ENCODE data around the gene KPNA2. TPM values are rescaled to one million over a fixed set of nuclear protein-coding genes. Genes with fewer than 3 reads are reported as not detected.

KPNA2 gene
- polyA plus RNA-seq (2013), result 215 and 223 TPM in 2 replicates

DNA sequence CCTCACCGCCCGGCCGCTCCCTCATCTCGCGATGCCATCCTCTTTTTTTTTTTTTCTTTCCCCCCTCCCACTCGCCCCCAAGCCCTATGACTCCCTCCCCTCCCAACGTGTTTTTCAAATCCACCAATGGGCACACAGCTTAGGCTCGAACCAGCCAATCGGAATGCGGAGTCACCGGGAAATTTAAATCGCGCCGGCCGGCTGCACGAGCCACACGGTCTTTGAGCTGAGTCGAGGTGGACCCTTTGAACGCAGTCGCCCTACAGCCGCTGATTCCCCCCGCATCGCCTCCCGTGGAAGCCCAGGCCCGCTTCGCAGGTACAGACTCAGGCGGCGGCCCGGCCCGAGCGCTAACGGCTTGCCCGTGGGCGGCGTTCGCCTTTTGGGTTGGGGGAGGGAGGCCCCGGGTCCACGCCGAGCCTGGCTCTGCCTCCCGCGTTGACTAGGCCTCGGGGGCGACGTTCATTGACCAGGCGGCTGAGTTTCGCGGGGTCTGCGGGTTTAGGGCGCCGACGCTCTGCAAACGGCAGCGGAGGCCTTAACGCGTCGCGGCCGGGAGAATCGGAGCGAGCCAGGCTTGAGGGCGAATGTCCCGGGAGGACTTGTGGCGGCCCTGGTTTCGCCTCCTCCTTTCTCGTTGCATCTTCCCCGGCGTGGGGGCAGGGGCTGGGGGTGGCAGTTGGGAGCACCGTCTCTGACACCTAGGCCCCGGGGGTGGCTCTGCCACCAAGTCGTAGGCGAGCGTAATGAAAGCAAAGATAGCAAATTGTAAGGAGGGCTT lies at the start of gene KPNA2:
TSS of gene KPNA2 (plus strand) at position 213 of the 781 bp plus-strand sequence. CDS start 1,398 bp downstream, outside the sequence.
- Histone ChIP-seq H4K91ac (ENCODE audit: low read depth, low read length) (peak within 1 kb of the TSS; percentile 54), H3K27me3 (ENCODE audit: insufficient read depth, low read length) (no peaks in the 10 kb centered on the region), H3K79me1 (ENCODE audit: low read length) (peaks cover 6% of the 10 kb centered on the region), H4K8ac (ENCODE audit: low read depth, low read length) (peak within 1 kb of the TSS; percentile 88), H3K14ac (ENCODE audit: low read length) (peak within 1 kb of the TSS; percentile 82), H3K4me1 (ENCODE audit: control insufficient read depth in 1 of 2, insufficient read depth in 2 of 2, low read length in 2 of 2) (no peaks in the 10 kb centered on the region), H3K79me2 (ENCODE audit: control insufficient read depth, insufficient read depth, low read length, poor library complexity) (peaks cover 13% of the 10 kb centered on the region), H4K12ac (ENCODE audit: low read depth, low read length) (peak within 1 kb of the TSS; percentile 20), H2BK120ac (ENCODE audit: insufficient read depth, low read length, poor library complexity) (peak within 1 kb of the TSS; percentile 13), H3K4me2 (ENCODE audit: low read length) (peak within 1 kb of the TSS; percentile 77), H3K4ac (ENCODE audit: low read depth, low read length) (peak within 1 kb of the TSS; percentile 99), H3K9ac (ENCODE audit: low read length) (peak within 1 kb of the TSS; percentile 95), H3K23ac (ENCODE audit: low read length) (no peak within 1 kb of the TSS), H3K9me3 (ENCODE audit: insufficient read depth, low read depth, low read length) (no peaks in the 10 kb centered on the region), H2AK5ac (ENCODE audit: low read length) (peak within 1 kb of the TSS; percentile 97), H2BK12ac (ENCODE audit: low read length) (no peak within 1 kb of the TSS), H2AFZ (ENCODE audit: insufficient read depth, low read length, poor library complexity) (peak within 1 kb of the TSS; percentile 90), H3K36me3 (ENCODE audit: control insufficient read depth in 1 of 2, insufficient read depth in 2 of 2, low read length in 2 of 2) (peaks cover 26 to 31% of the 10 kb centered on the region in 2 experiments), H2BK5ac (ENCODE audit: low read depth, low read length, poor library complexity) (peak within 1 kb of the TSS; percentile 81), H3K4me3 (ENCODE audit: low read depth, low read length) (peak within 1 kb of the TSS; percentile 96), H3K27ac (ENCODE audit: low read depth, low read length) (peak within 1 kb of the TSS; percentile 76), H3K18ac (ENCODE audit: low read length) (peak within 1 kb of the TSS; percentile 78)
- peak; percentile 94 to 99 for DNase-seq
- no CpG with 5 or more reads among the region's 72 CpGs for WGBS (ENCODE audit: extremely low coverage, insufficient coverage, insufficient read length)

DNA sequence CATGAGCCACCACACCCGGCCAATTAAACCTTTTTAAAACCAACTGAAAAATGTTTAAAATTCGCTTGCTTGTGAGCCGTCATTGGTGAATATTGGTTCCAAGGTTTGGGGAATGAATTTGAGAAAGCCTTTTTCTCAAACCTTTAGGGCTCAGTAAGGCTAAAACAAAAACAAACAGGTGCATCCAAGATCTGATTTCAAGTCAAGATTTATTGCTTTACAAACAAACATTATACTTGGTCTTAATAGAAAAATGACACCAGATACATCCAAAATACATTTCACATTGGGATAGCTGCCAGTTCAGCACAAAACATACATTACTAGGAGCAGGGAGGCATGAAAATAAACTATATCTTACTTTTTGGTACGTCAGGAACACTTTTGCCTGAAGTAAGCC lies 44.6 kb upstream of the KPNA2 start:
- peaks cover 4 to 9% of the 10 kb centered on the region in 2 experiments for H3K4me1 ChIP-seq (ENCODE audit: control insufficient read depth in 1 of 2, insufficient read depth in 2 of 2, low read length in 2 of 2)
- no peak overlapping the region for H3K4me3 ChIP-seq (ENCODE audit: low read depth, low read length)
- no peak overlapping the region for H3K23ac ChIP-seq (ENCODE audit: low read length)
- H3K18ac ChIP-seq (ENCODE audit: low read length), result no peak overlapping the region
- H2BK5ac ChIP-seq (ENCODE audit: low read depth, low read length, poor library complexity), result no peak overlapping the region
- no peak overlapping the region for H3K4me2 ChIP-seq (ENCODE audit: low read length)
- H4K8ac ChIP-seq (ENCODE audit: low read depth, low read length), result no peak overlapping the region
- no peak for DNase-seq
- H2BK120ac ChIP-seq (ENCODE audit: insufficient read depth, low read length, poor library complexity), result no peak overlapping the region
- no peak overlapping the region for H3K9ac ChIP-seq (ENCODE audit: low read length)
- no peak overlapping the region for H4K91ac ChIP-seq (ENCODE audit: low read depth, low read length)
- no peak overlapping the region for H2AFZ ChIP-seq (ENCODE audit: insufficient read depth, low read length, poor library complexity)
- H3K79me1 ChIP-seq (ENCODE audit: low read length), result peaks cover 9% of the 10 kb centered on the region
- no peaks in the 10 kb centered on the region for H3K36me3 ChIP-seq (ENCODE audit: control insufficient read depth in 1 of 2, insufficient read depth in 2 of 2, low read length in 2 of 2)
- H2BK12ac ChIP-seq (ENCODE audit: low read length), result no peak overlapping the region
- no peak overlapping the region for H3K4ac ChIP-seq (ENCODE audit: low read depth, low read length)
- no peaks in the 10 kb centered on the region for H3K27me3 ChIP-seq (ENCODE audit: insufficient read depth, low read length)
- WGBS (ENCODE audit: extremely low coverage, insufficient coverage, insufficient read length), result no CpG with 5 or more reads among the region's 4 CpGs
- H3K14ac ChIP-seq (ENCODE audit: low read length), result no peak overlapping the region
- no peak overlapping the region for H4K12ac ChIP-seq (ENCODE audit: low read depth, low read length)
- H2AK5ac ChIP-seq (ENCODE audit: low read length), result no peak overlapping the region
- H3K79me2 ChIP-seq (ENCODE audit: control insufficient read depth, insufficient read depth, low read length, poor library complexity), result peaks cover 7% of the 10 kb centered on the region
- no peak overlapping the region for H3K27ac ChIP-seq (ENCODE audit: low read depth, low read length)
- no peaks in the 10 kb centered on the region for H3K9me3 ChIP-seq (ENCODE audit: insufficient read depth, low read depth, low read length)

DNA sequence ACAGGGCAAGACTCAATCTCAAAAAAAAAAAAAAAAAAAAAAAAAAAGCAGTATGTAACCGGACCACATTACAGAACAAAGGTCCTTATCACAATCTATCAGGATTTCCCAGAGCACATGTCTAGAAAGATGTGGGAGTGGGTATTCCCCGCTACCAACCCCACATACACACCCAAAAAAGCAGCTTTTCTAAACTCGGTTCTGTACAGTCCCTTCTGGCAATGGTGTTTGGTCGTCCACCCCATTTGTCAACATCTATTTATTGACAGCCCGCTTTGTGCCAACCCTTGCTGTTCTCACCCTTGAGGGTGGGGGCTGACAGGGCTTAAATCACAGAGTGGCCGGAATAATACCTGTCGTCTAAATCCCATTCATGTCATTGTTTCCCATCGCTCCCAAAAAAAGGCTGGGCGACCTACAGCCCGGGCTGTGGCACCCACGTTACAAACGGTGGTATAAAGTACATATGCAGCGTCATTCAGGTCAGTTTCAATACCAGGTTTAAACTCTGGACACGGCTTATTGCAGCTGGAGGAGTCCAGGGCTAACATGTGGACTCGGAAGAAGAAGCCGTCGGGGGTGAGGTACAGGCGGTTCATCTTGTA lies 42.9 kb upstream of the KPNA2 start:
- Histone ChIP-seq H3K23ac (ENCODE audit: low read length) (no peak overlapping the region), H4K8ac (ENCODE audit: low read depth, low read length) (peak overlapping the region; percentile 92), H3K9ac (ENCODE audit: low read length) (peak overlapping the region; percentile 86), H2BK12ac (ENCODE audit: low read length) (no peak overlapping the region), H3K9me3 (ENCODE audit: insufficient read depth, low read depth, low read length) (no peaks in the 10 kb centered on the region), H3K18ac (ENCODE audit: low read length) (no peak overlapping the region), H2BK120ac (ENCODE audit: insufficient read depth, low read length, poor library complexity) (peak overlapping the region; percentile 77), H2AFZ (ENCODE audit: insufficient read depth, low read length, poor library complexity) (peak overlapping the region; percentile 79), H3K4me3 (ENCODE audit: low read depth, low read length) (peak overlapping the region; percentile 93), H3K4me1 (ENCODE audit: control insufficient read depth in 1 of 2, insufficient read depth in 2 of 2, low read length in 2 of 2) (peaks cover 4 to 9% of the 10 kb centered on the region in 2 experiments), H3K27ac (ENCODE audit: low read depth, low read length) (no peak overlapping the region), H3K79me1 (ENCODE audit: low read length) (peaks cover 9% of the 10 kb centered on the region), H3K36me3 (ENCODE audit: control insufficient read depth in 1 of 2, insufficient read depth in 2 of 2, low read length in 2 of 2) (no peaks in the 10 kb centered on the region), H3K4ac (ENCODE audit: low read depth, low read length) (no peak overlapping the region), H3K4me2 (ENCODE audit: low read length) (peak overlapping the region; percentile 81), H4K12ac (ENCODE audit: low read depth, low read length) (peak overlapping the region; percentile 85), H4K91ac (ENCODE audit: low read depth, low read length) (peak overlapping the region; percentile 86), H3K27me3 (ENCODE audit: insufficient read depth, low read length) (no peaks in the 10 kb centered on the region), H3K79me2 (ENCODE audit: control insufficient read depth, insufficient read depth, low read length, poor library complexity) (peaks cover 7% of the 10 kb centered on the region), H2AK5ac (ENCODE audit: low read length) (no peak overlapping the region), H2BK5ac (ENCODE audit: low read depth, low read length, poor library complexity) (no peak overlapping the region), H3K14ac (ENCODE audit: low read length) (peak overlapping the region; percentile 96)
- peak in 1 of 2 donors; percentile 57 for DNase-seq
- WGBS (ENCODE audit: extremely low coverage, insufficient coverage, insufficient read length), result no CpG with 5 or more reads among the region's 18 CpGs

DNA sequence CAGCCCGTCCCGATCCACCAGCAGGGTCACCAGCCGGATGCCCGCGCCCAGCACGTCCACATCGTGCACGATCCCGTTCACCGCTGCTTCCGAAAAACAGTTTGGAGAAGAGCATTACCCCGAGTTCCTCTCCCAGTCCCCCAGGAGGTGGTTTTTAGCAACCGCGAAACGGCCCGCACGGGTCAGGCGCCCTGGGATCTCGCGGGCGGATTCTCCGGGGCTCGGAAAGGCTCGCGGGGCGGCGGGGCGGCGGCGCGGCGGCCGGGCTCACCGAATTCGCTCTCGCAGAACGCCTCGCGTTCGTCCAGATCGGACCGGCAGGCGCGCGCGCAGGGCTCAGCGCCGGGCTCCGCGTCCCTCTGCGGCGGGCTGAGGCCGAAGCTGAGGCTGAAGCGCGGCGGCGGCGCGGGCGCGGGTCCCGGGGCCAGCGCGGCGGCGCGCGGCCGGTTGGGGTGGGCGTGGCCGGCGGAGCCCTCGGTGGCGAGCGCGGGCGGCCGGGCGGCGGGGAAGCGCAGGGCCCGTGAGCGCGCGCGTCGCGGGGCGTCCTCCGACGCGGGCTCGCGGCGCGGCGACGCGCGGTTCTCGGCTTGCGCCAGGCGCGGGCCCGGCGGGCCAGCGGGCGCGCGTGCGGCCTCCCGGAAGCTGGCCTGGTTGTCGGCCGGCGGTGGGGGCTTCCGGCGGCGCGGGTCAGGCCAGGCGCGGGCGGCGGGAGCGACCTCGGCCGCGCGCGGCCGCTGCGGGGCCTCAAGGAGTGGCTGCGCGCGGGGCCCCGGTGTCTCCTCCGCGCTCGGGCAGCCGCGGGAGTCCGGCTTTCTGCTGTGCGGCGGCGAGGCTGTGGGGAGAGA lies 42.2 kb upstream of the KPNA2 start:
- no CpG with 5 or more reads among the region's 144 CpGs for WGBS (ENCODE audit: extremely low coverage, insufficient coverage, insufficient read length)
- Histone ChIP-seq H3K27me3 (ENCODE audit: insufficient read depth, low read length) (no peaks in the 10 kb centered on the region), H3K27ac (ENCODE audit: low read depth, low read length) (peak overlapping the region; percentile 82), H2AFZ (ENCODE audit: insufficient read depth, low read length, poor library complexity) (peak overlapping the region; percentile 95), H3K9me3 (ENCODE audit: insufficient read depth, low read depth, low read length) (no peaks in the 10 kb centered on the region), H3K4ac (ENCODE audit: low read depth, low read length) (peak overlapping the region; percentile 75), H3K4me2 (ENCODE audit: low read length) (peak overlapping the region; percentile 81), H3K4me1 (ENCODE audit: control insufficient read depth in 1 of 2, insufficient read depth in 2 of 2, low read length in 2 of 2) (peaks cover 4 to 9% of the 10 kb centered on the region in 2 experiments), H3K79me2 (ENCODE audit: control insufficient read depth, insufficient read depth, low read length, poor library complexity) (peaks cover 7% of the 10 kb centered on the region), H3K23ac (ENCODE audit: low read length) (no peak overlapping the region), H3K14ac (ENCODE audit: low read length) (peak overlapping the region; percentile 96), H3K79me1 (ENCODE audit: low read length) (peaks cover 9% of the 10 kb centered on the region), H4K91ac (ENCODE audit: low read depth, low read length) (peak overlapping the region; percentile 95), H4K12ac (ENCODE audit: low read depth, low read length) (peak overlapping the region; percentile 90), H3K18ac (ENCODE audit: low read length) (peak overlapping the region; percentile 88), H2BK12ac (ENCODE audit: low read length) (peak overlapping the region; percentile 40), H3K9ac (ENCODE audit: low read length) (peak overlapping the region; percentile 86), H2BK5ac (ENCODE audit: low read depth, low read length, poor library complexity) (peak overlapping the region; percentile 73), H3K36me3 (ENCODE audit: control insufficient read depth in 1 of 2, insufficient read depth in 2 of 2, low read length in 2 of 2) (no peaks in the 10 kb centered on the region), H4K8ac (ENCODE audit: low read depth, low read length) (peak overlapping the region; percentile 98), H2AK5ac (ENCODE audit: low read length) (peak overlapping the region; percentile 48), H3K4me3 (ENCODE audit: low read depth, low read length) (peak overlapping the region; percentile 93), H2BK120ac (ENCODE audit: insufficient read depth, low read length, poor library complexity) (peak overlapping the region; percentile 77)
- DNase-seq, result peak; percentile 68 to 88

All from trophoblast cell (in vitro differentiated cells and primary cell).